Stomach (tissue), 4 donors: Measurements from ENCODE around the gene DOCK4.

ENCODE experiments used
- POLR2AphosphoS5 ChIP-seq, 3 donors: sonication (generic); formaldehyde crosslinking; IDR thresholded peaks; one replicate each; pipeline ENCODE4 v1.6.1; 2016; ENCODE audit warnings: antibody characterized with exemption in 3 of 3
- TF ChIP-seq, protein P1 (sequence below), 7 experiments: fragments of 450-650 bp in 4 of 7; fragments of 200-600 bp in 3 of 7; sonication (generic) in 3 of 7; IDR thresholded peaks; one replicate each; pipeline ENCODE4 v1.5.1; 2016 to 2019; ENCODE audit warnings: antibody characterized with exemption in 7 of 7, control low read depth in 2 of 7, mild to moderate bottlenecking in 1 of 7

DNA sequence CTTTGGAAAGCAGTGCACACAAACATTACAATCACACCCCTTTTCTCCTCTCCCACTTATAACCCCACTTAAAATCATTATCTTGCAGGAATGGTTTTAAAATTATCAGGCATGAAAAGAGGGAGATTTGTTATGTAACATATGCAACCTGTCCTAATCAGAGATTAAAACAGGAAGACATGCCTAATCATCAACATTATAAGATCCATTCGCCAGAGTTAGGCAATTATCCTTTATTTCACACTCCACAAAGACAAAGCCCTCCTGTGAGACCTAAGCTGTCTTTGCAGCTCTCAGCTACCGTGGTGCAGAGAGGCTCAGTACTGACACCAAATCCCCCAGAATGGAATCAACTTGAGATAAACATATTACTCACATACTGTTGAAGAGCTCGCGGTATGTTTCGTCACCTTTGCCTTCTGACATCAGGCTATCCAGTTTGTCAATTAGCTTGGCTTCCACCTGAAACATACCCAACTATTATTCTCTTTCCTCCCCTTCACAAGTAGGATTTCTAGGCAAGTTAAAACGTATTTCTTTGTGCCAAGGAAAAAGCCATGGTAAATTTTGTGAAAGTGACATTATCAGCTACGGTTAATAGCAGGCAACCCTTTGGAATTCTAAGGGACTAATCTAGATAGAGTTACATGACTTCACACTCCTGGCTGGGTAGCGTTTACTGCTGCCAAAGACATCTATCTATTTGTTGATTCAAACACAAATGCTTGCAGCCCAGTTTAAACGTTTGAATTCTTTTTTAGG, 417.7 kb downstream of the DOCK4 start:
- TF ChIP-seq, protein P1, sequence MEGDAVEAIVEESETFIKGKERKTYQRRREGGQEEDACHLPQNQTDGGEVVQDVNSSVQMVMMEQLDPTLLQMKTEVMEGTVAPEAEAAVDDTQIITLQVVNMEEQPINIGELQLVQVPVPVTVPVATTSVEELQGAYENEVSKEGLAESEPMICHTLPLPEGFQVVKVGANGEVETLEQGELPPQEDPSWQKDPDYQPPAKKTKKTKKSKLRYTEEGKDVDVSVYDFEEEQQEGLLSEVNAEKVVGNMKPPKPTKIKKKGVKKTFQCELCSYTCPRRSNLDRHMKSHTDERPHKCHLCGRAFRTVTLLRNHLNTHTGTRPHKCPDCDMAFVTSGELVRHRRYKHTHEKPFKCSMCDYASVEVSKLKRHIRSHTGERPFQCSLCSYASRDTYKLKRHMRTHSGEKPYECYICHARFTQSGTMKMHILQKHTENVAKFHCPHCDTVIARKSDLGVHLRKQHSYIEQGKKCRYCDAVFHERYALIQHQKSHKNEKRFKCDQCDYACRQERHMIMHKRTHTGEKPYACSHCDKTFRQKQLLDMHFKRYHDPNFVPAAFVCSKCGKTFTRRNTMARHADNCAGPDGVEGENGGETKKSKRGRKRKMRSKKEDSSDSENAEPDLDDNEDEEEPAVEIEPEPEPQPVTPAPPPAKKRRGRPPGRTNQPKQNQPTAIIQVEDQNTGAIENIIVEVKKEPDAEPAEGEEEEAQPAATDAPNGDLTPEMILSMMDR (IDR thresholded peaks at IDR 0.05): no peak
- no peak for TF ChIP-seq POLR2AphosphoS5 (IDR thresholded peaks at IDR 0.05)
